SK-N-MC (cell line): ENCODE data around the gene TRUB1.
"Not testable (repeated sequence)": the region's sequence is repeated elsewhere in the genome, so short reads cannot be mapped to it uniquely, and the experiment has no call there.

ENCODE experiments used
- EZH2 ChIP-seq: fragments of 200-600 bp; sonication (generic); IDR thresholded peaks from one replicate; pipeline ENCODE4 v1.6.1; 2017; ENCODE audit warnings: antibody characterized with exemption
- FOXP2 ChIP-seq: optimal IDR thresholded peaks from 2 replicates; pipeline ENCODE3; 2011; ENCODE audit warnings: mild to moderate bottlenecking, moderate library complexity; ENCODE audit not compliant: insufficient read depth; ENCODE audit errors: extremely low read length, control extremely low read depth
- POLR2AphosphoS5 ChIP-seq: IDR thresholded peaks from 2 replicates; pipeline ENCODE4 v1.6.1; 2012; ENCODE audit warnings: mild to moderate bottlenecking, low read depth, low read length, borderline replicate concordance

DNA sequence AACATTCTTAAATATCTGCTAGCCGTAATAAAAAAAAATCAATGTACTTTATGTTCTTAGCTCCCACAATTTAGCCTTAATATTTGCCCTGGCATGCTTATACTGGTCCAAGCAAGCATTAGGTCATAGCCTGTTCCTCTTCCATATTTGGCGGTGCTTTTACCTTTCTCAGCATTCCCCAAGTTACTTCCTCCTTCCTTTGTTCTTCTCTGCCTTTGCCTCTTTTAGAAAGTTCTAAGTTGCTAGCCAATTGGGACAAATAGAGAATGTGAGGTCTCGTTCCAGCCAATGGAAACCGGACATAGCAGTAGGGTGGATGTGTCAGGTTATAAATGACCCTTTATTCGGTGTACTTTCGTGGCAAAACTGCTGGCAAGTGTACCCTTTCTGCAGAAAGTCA is 41.0 kb upstream of the TRUB1 start:
- not testable (repeated sequence) for TF ChIP-seq POLR2AphosphoS5, EZH2, FOXP2
